Activated T-helper 1 cell treated with anti-CD3 and anti-CD28 coated beads, Interleukin-2, amount 50 U/mL, for 16 hours (primary cell): ENCODE results near the gene FSD2.
"Not testable (repeated sequence)": the region's sequence is repeated elsewhere in the genome, so short reads cannot be mapped to it uniquely, and the experiment has no call there.

Experiments used
- DNase-seq, 2 donors: peaks; one replicate each; pipeline ENCODE4 v3.0.0-alpha.2; 2020; ENCODE audit warnings: low read depth in 1 of 2, low spot score in 1 of 2

Gene FSD2

GRCh38 chr15:82831894-82832600, 26.2 kb upstream of the FSD2 start:
- no peak for DNase-seq

GRCh38 chr15:82830427-82831173, 24.7 kb upstream of the FSD2 start:
- DNase-seq: no peak

GRCh38 chr15:82829234-82829633, 23.4 kb upstream of the FSD2 start:
- no peak for DNase-seq

DNA sequence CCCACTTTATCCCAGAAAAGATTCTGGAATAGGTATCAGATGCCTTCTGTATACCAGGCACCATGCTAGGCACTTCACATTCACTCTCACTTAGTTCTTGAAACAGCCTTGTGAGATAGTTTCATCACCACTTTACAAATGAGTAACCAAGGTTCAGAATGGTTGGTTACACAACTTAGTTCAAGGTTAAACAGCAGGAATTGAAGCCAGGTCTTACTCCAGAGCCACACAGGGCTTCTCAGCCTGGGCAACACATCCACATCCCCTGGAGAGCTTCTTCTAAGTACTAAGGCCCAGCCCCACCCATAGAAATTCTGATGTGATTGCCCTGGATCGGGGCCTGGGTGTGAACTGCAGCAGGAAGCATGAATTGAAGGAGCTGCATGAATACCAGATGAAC, 22.2 kb upstream of the FSD2 start:
- DNase-seq: no peak

GRCh38 chr15:82823049-82823448, 17.2 kb upstream of the FSD2 start:
- DNase-seq: no peak

GRCh38 chr15:82821851-82822250, 16.0 kb upstream of the FSD2 start:
- not testable (repeated sequence) for DNase-seq

DNA sequence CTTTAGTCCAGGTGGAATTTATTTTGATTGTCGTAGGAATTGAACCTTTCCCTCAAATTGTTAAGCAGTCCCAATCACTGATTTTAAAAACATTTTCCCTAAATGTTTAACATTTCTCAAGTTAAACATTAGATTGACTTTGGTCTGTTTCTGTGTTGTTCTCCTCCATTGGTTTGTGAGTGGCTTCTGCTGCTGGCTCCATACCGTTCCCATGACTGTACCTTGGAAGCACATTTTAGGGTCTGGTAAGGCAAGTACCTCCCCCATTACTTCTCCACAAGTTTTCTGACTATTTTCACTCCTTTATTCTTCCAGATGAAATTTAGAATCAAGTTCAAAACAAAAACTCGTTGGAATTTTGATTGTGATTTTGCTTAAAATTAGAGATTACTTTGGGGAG, 15.5 kb upstream of the FSD2 start:
- DNase-seq: not testable (repeated sequence)

DNA sequence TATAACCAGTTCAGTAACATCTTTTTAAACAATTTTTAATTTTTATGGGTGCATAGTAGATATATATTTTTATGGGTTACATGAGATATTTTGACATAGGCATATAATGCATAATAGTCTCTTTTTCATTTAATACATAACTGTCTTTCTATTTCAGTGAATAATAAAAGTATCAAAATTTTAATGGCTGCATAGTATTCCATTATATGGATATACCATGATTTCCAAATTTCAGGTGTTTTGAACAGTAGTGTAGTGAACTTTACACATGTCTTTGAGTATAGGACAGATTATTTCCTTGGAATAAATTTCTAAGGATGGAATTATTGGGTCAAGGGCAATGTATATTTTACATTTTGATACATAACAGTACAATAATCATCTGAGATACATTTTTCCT, 14.3 kb upstream of the FSD2 start:
- no peak for DNase-seq

DNA sequence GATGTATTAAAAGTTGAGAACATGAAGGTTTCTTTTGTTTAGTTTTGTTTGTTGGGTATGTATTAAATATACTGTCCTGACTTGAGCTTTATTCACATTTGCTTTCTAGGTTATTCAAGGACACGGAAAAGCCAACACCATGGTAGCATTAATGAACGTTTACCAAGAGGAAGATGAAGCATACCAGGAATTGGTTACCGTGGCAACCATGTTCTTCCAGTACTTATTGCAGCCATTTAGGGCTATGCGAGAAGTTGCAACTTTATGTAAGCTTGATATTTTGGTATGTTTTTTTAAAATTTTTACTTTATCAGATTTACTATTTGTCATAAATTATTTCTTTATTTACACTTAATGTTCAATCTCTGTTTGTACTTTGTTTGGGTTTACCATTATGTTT, 7.1 kb upstream of the FSD2 start:
- DNase-seq: no peak

GRCh38 chr15:82810890-82811426, 5.1 kb upstream of the FSD2 start:
- DNase-seq: peak in 1 of 2 donors; percentile 10

DNA sequence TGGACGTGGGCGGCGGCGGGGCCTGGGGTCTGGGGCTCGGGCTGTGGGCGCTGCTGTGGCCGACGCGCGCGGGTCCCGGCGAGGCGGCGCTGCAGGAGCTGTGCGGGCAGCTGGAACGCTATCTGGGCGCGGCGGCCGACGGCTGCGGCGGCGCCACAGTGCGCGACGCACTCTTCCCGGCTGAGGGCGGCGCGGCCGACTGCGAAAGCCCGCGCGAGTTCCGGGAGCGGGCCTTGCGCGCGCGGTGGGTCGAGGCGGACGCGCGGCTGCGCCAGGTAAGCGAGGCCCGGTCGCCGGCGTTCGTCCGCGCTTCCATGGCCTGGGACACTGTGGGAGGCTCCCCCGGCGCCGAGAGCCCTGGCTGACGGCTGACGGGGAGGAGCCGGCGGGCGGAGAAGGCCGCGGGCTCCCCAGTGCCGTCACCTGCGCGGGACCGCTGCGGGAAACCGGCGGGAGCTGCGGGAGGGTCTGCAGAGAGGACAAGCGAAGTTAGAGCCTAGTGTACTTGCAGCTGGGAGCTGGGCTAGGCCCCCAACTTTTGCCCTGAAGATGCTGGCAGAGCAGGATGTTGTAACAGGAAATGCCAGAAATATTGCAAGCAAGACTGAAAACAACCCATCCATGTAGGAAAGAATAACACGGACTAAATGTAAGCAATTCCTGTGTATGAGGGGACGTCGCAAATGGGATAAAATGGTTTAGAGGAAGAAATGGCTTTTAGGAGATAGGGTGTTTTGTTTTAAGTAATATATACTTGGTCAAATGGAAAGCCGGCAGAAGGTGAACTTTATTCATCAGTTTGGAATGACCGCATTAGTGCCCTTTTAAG, 4.4 kb upstream of the FSD2 start:
- no peak for DNase-seq

DNA sequence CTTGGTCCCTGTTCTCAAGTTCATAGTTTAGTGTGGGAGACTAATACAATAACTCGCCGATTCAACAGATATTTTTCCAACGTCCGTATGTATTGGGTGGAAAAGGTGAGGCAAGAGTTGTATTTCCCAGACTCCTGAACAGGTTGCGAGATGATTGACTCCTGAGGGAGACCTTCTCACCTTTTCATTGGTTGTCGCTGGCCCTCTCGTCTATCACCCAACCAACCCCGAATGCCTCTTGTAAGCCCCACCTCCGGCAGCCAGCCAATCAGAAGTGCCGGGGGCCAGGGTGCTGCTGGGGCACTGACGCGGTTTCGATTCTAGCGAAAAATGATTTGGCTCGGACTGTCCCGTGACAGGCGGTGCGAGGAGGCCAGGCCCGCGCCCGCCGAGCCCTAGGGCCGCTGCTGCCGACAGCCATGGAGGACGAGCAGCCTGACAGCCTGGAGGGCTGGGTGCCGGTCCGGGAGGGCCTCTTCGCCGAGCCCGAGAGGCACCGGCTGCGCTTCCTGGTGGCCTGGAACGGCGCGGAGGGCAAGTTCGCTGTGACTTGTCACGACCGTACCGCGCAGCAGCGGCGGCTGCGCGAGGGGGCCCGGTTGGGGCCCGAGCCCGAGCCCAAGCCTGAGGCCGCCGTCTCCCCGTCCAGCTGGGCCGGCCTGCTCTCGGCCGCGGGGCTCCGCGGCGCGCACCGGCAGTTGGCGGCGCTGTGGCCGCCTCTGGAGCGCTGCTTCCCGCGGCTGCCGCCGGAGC, 3.6 kb upstream of the FSD2 start, which contains the start of gene WHAMM:
Gene WHAMM (plus strand): TSS at position 321 of the 753 bp plus-strand sequence. CDS start 99 bp downstream, at position 420.
- peak; percentile 86 to 89 for DNase-seq

DNA sequence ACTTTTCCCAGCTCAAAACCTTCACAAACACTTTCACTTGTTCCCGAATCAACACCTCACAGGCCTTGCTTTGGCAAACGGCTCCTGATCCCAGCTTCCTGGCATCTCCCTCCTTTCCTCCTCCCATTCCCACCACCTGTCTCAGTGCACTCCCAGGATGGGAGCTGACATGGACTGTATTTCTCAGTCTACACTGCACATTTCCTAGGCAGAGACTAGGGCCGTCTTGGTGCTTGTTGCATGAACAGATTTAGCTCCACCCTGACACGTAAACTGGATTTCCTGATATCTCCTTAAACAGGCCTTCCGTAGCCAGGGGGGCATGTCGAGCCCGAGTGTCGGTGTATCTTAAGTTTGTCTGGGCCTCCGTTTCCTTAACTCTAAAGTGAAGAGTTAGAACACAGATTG, 2.8 kb upstream of the FSD2 start:
- DNase-seq: no peak

GRCh38 chr15:82807920-82808633, 2.2 kb upstream of the FSD2 start:
- no peak for DNase-seq

GRCh38 chr15:82804575-82804949, 1.3 kb downstream of the FSD2 start:
- no peak for DNase-seq

- DNase-seq: no peak
These were observed 1.9 kb downstream of the FSD2 start for GRCh38 chr15:82803793-82804574.

GRCh38 chr15:82802497-82802896, 3.4 kb downstream of the FSD2 start:
- no peak for DNase-seq

DNA sequence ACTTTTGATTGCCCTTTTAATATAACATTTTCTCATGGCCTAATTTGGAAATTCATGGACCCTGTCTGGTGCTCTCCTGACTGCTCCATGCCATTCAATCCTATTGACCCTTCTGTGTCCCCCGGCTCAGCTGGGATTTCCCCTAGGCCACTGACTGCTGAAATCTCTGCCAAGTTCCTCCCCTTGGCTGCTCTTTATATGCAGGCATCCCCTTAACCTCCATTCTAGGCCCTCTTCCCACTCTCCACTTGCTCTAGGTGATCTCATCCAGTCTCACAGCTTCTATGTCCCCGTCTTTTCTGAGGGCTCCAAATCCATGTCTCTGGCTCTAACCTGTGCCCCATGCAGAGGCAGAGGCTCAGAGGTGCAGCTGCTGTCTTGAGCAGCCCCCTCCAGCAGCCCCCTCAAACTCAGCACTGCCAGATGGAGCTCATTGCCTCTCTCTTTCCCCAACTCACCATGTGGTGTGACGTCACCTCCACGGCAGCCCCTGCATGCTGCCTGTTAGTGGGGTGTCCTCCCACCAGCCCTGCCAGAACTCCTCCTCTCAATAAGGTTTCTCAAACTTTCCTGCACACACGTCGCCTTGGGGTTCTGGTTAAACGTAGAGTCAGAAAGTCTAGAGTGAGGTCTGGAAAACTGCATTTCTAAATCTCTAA, 6.6 kb downstream of the FSD2 start:
- no peak for DNase-seq
